Measurements from ENCODE around the gene KEL.

The KEL gene

GRCh38 chr7:142930126-142930730, 31.9 kb downstream of the KEL start:
- DNase-seq (ENCODE audit: low read depth): no peak

DNA sequence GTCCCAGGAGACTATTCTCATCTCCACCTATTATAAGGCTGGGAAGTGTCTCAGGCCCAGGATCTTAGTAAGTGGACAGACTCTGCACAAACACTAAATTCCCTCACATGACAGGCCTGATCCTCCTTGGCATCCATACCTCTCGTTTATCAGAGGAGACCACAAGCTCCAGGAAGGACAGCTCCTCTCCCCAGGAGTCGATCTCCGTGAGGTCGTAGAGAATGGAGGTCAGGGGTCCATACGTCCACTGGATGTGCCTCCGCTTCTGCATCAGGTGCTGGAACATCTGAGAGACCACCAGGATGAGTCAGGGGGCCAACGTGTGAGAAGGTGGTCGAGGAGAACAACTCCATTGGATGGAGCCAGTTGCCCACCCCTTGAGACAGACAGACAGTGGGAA, 34.2 kb downstream of the KEL start:
- no peak for DNase-seq (ENCODE audit: low read depth)

DNA sequence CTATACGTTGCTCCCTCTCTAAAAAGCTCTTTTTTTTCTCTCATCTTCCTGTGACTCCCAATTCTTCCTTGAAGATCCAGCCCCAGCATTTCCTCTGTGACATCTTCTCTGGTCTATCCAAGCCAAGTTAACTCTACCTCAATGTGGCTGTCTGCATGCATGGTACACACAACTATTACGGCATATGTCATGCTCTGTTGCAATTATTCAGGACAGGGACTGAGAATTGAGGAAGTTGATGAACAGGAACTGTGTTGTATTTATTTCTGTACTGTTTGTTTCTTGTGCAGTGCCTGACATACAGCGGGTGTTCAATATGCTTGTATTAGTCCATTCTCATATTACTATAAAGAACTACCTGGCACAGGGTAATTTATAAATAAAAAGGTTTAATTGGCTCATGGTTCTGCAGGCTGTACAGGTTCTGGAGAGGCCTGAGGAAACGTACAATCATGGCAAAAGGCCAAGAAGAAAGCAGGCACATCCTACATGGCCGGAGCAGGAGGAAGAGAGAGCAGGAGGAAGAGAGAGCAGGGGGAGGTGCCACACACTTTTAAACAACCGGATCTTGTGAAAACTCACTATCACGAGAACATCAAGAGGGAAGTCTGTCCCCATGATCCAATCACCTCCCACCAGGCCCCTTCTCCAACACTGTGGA, 34.9 kb downstream of the KEL start:
- no peak for DNase-seq (ENCODE audit: low read depth)

GRCh38 chr7:142925413-142925812, 36.8 kb downstream of the KEL start:
- no peak for DNase-seq (ENCODE audit: low read depth)

DNA sequence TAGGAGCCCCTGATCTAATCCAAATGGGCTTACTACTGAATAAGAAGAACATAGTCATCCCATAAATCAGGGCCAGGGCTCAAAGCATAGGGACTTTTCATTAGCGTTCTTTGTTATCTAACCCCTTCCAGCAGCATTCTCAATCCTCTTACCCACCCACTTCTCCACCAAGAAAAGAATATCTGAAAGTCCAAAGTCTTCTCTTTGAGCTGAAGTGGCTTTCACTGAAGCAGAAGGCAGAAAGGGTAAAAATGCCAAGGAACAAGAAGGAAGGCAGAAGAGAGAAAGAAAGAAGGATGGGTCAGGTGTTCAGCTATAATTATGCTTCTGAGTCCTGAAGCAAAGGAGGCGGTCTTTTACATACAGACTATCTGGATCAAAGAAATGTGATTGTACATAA, 38.8 kb downstream of the KEL start:
- DNase-seq (ENCODE audit: low read depth): no peak

GRCh38 chr7:142919656-142920055, 42.5 kb downstream of the KEL start:
- no peak for DNase-seq (ENCODE audit: low read depth)

- DNase-seq (ENCODE audit: low read depth): no peak
Observed at GRCh38 chr7:142918901-142919300, 43.3 kb downstream of the KEL start.

DNA sequence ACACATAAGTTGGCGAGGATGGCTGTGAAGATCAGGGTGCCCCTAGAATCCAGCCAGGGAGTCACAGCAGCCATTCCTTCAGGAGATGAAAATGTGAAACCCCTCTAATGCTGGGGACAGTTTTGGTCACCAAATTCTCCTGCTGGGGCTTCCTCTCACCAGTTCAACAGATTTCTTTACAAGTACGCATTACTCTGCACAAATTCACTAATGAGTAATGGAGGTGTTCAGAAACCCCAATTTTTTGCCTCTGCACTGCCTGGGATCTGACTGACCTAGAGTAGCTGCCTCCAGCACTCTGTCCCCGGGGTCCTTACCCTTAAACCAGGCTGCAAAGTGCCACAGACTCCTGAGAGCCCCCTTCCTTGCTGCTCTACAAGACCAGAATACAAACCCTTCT, 44.7 kb downstream of the KEL start:
- DNase-seq (ENCODE audit: low read depth): no peak

- no peak for DNase-seq (ENCODE audit: low read depth)
Observed at GRCh38 chr7:142916508-142916907, 45.7 kb downstream of the KEL start.

DNA sequence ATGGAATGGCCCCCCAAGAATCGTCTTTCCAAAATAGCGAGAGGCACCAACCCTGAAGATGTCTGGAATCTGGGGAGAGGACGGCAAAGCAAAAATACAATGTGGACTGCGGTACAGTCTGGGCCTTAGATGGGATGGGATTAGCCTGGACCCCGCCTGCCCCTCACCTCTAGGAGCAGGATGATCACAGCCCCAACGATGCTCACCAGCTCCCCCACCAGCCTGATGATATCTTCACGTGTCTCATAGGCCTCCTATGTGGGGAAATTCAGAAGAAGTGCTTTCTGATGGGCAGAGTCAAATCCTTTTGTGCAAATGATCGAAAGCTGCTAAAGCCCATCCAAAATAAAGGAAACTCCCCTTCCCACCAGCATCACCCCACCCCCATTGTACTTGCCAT, 46.8 kb downstream of the KEL start:
- no peak for DNase-seq (ENCODE audit: low read depth)

DNA sequence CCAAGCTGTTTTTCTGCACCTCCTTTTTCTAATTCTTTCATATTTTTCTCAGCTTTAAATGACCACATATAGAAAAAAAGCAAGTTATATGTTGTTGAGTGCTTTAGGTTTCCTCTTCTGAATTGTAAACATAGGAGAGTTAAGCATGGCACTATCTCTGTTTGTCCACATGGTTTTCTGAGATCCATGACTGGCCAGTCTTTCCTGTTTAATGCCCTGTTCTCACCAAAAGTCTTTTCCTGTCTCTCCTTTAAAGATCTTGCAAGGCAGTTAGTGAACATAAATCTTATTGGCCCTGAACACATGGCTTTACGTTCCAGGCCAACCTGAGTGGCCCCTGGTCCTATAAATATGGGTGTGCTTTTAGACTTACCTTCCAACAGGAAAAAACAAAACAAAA, 48.0 kb downstream of the KEL start:
- DNase-seq (ENCODE audit: low read depth): no peak

GRCh38 chr7:142913566-142913965, 48.6 kb downstream of the KEL start:
- no peak for DNase-seq (ENCODE audit: low read depth)

DNA sequence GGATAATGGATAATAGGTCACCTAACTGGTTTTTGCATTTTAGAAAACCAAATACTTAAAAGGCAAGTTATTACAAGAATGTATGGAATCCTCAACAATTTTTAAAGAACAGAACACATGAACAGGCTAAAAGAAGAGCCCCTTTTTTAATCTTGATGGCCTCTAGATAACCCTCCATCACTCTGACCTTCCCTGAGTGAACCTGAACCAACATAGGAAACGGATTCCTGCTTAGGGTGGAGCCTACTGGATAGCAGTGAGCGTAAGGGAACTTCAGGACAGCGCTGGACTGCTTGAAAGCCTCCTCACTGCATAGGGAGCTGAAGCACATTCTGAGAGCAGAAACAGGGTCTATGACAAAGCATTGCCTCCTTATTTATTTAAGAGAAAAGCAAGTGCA, 49.1 kb downstream of the KEL start:
- peak; percentile 1 for DNase-seq (ENCODE audit: low read depth)

DNA sequence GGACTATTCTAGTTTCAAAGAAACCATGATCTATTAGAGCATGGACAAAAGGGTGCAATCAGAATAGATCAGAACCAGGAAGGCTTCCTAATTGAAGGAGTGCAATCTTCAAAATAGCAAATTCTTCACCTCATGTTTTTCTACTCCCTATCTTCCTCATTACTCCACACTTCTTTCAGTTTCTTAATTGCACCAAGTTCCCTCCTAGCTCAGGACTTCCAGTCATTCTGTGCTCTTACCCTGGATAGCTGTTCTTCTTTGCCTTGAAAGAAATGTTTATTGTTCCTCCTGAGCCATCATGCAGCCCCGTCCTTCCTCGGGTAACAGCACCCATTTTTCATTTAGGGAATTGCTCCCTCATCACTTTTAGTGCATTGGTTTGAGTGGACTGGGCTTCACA, 51.7 kb downstream of the KEL start:
- DNase-seq (ENCODE audit: low read depth): no peak

- DNase-seq (ENCODE audit: low read depth): peak; percentile 1
Observed at GRCh38 chr7:142910031-142910433, 52.1 kb downstream of the KEL start.

DNA sequence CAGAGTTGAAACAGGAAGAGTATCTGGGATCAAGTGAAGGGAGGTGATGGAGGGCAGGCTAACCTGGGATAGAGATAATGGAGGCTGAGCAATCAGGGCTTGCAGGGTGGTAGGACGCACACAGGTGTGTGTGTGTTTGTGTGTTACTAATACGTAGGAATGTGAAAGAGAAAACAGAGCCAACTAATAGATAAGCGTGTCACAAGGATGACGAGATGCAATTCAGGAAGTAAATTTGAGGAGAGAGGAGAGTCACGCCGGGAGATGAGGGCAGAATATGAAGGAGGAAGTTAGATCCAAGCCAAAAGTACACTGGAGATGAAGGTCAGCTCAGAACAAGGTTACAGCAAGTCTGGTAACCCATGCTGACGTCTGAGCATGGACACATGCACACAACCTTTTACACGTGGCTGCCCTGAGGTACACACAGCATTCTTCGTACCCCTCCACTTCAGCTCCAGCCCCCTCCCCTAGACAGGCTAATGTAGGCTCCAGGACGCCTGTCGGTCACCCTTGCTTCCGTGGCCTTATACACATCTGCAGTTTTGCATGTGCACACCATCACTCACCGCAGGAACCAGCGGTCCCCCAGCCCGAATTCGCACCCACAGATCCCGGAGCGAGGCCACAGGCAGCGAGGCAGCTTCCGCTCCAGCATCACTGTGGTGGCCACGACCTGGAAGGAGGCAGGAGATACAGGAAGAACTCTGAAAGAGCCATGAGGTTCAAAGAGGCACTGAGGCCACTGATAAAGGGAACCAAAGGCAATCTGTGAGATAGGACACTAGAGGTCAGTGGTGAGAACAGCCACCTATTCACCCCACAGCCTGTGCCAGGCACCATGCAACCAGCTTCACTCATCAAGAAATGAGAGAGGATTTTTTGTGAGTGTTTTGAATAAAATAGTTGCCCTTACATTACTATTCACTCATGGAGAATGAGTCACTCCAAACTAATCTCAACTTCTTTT, 53.0 kb downstream of the KEL start:
- peak; percentile 3 for DNase-seq (ENCODE audit: low read depth)

DNA sequence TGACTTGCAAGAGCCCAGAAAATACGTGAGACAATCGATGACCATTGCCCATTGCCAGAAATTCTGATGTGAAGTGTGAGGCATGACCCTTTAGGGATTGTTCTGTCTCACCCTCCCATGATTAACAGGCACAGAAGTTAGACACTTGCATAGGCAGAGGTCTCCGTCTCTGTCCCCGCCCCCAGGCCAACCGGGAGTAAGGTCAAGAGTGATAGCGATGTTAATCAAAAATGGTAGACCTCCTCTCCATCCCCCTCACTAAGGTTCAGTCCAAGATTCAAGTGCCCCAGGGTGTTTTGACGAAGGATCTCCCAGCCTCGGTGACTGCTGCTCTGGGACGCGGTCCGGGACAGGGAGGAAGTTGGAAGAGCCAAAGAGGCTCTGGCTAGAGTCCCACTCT, 53.9 kb downstream of the KEL start:
- DNase-seq (ENCODE audit: low read depth): no peak

DNA sequence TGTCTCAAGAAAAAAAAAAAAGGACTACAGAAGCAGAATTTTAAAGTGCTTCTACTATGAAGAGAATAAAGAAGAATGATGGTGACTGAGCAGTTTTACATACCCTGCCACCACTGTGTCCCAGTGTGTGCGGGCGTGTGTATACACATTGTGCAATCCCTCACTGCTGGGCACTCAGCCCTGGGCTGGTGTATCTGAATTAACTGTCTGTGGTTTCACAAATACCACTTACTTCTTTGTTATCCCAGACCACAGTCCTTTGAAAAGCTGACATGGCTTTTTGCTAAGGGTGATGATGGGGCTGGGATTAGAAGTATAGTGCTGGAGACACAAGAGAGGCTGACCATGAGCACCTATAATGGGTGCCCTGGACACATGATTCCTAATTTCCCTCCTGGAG, 55.5 kb downstream of the KEL start:
- no peak for DNase-seq (ENCODE audit: low read depth)

DNA sequence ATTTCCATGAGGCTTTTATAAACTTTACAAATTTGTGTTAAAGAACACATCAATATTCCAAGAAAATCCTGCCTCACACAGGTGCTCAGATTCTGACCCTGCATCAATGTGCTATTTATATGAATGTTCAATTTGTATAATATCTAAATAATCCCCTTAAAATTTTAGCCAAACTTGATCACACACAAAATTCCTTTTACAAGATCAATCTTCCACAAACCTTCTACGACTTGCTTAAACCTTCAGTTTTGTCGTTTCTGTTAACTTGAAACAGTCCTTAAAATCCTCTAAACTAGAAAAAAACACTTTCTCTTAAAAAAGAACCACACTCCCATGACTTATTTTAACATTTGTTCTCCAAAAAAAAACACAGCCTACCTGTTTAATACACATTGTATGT, 56.4 kb downstream of the KEL start:
- DNase-seq (ENCODE audit: low read depth): no peak

DNA sequence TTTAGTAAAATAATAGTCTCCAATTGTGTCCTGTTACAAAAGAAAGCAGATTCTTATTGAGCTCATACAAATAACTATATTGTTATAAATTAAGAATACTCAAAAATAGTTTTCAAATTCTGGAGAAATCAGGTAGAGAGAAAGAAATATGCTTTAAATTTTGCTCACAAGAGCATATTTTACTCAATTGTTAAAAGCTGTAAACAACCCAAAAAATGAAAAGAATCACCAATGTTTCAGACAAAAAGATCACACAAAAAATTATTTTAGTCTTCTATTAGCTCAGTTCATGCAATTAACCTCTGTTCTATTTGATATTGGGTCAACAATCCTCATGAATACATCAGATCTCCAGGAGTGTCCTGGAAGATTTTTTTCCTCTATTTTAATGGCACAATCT, 58.0 kb downstream of the KEL start:
- DNase-seq (ENCODE audit: low read depth): no peak

GRCh38 chr7:142901426-142902259, 60.5 kb downstream of the KEL start:
- no peak for DNase-seq (ENCODE audit: low read depth)

DNA sequence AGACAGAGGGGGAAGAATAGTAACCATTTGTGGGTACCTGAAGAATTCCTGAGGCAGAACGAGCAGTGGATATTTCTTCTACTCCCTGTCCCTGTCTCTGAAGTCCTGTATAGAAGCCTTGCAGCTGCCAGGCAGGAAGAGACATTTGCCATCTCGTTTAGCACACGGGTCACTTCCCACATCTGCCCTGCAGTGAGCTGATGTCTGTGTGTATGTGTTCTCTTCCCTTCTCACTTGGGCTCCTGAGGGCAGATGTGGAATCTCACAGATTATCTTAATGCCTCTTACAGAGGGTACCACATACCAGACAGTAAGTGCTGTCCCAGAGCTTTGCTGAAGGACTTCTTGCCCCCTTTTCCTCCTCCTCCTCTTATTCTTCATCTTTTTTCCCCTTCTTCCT, 62.5 kb downstream of the KEL start:
- no peak for DNase-seq (ENCODE audit: low read depth)

Data from iris pigment epithelial cell (primary cell).